Endothelial cell (in vitro differentiated cells): ENCODE measurements around the gene CEBPB. TPM values are rescaled to one million over a fixed set of nuclear protein-coding genes. Genes with fewer than 3 reads are reported as not detected.

ENCODE experiments used
- DNase-seq: peaks from one replicate; pipeline ENCODE4 v3.0.0; 2021; ENCODE audit warnings: low spot score
- H3K27ac Mint-ChIP-seq: one replicate; pipeline ENCODE4 v1.8.0; 2021; ENCODE audit warnings: mixed read lengths, inconsistent platforms; ENCODE audit not compliant: unreplicated experiment
- H3K27me3 Mint-ChIP-seq: one replicate; pipeline ENCODE4 v1.8.0; 2021; ENCODE audit warnings: mild to moderate bottlenecking, moderate library complexity, mixed read lengths, inconsistent platforms; ENCODE audit not compliant: unreplicated experiment
- H3K36me3 Mint-ChIP-seq: one replicate; pipeline ENCODE4 v1.8.0; 2021; ENCODE audit warnings: mild to moderate bottlenecking, low read depth, mixed read lengths, inconsistent platforms; ENCODE audit not compliant: unreplicated experiment
- H3K4me1 Mint-ChIP-seq: one replicate; pipeline ENCODE4 v1.8.0; 2021; ENCODE audit warnings: mild to moderate bottlenecking, mixed read lengths, inconsistent platforms; ENCODE audit not compliant: unreplicated experiment
- H3K4me3 Mint-ChIP-seq: one replicate; pipeline ENCODE4 v1.8.0; 2021; ENCODE audit warnings: mild to moderate bottlenecking, mixed read lengths, inconsistent platforms; ENCODE audit not compliant: unreplicated experiment
- H3K9me3 Mint-ChIP-seq: one replicate; pipeline ENCODE4 v1.8.0; 2021; ENCODE audit warnings: mixed read lengths, inconsistent platforms; ENCODE audit not compliant: unreplicated experiment
- total RNA-seq: library from RNA; stranded (reverse); fragmentation: NEBNext Ultra II Directional; extraction: Animal tissue kit (Norgen Biotek cat#: 25700); gene quantifications from one replicate; pipeline ENCODE4 v1.2.1, GENCODE V29; 2021; ENCODE audit not compliant: unreplicated experiment
- TF ChIP-seq, protein P1 (sequence below): fragments of 200-600 bp; sonication (generic); IDR thresholded peaks from one replicate; pipeline ENCODE4 v1.5.0; 2021; ENCODE audit warnings: antibody characterized with exemption; ENCODE audit not compliant: unreplicated experiment

The CEBPB gene
- total RNA-seq, 1 donor from 2014 or later = 28.1 TPM

DNA sequence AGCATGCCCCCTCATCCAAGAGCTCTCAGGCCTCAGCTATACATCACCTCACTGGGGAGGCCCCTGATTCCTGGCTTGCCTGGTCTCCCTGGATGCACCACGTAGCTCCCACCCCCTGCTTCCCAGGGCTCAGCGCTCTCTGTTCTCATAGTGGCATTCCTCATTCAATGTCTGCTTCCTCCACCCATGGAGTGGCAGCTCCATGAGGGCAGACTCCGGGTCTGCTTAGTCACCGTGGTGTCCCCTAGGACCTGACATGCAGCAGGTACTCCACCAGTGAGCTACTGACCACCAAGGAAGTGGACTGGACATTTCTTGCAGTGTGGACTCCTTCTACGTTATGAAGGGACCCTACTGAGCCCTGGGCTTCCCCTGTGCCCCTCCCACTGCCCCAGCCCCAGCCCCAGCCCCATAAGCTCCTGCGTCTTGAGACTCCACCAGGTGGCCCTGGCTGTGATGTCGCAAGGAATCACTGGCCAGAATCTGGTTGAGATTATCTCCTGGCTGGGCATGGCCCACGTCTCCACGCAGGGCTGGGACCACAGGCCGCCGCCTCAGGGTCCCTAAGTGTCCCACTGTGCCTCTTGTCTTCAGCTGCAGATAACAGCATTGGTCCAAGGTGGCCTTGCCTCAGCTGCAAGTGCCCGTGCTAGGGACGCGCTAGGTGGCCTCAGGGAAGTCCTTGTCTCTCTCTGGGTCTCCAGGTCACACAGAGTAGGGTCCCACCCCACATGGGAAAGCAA is 26.7 kb downstream of the CEBPB start:
- TF ChIP-seq, protein P1, sequence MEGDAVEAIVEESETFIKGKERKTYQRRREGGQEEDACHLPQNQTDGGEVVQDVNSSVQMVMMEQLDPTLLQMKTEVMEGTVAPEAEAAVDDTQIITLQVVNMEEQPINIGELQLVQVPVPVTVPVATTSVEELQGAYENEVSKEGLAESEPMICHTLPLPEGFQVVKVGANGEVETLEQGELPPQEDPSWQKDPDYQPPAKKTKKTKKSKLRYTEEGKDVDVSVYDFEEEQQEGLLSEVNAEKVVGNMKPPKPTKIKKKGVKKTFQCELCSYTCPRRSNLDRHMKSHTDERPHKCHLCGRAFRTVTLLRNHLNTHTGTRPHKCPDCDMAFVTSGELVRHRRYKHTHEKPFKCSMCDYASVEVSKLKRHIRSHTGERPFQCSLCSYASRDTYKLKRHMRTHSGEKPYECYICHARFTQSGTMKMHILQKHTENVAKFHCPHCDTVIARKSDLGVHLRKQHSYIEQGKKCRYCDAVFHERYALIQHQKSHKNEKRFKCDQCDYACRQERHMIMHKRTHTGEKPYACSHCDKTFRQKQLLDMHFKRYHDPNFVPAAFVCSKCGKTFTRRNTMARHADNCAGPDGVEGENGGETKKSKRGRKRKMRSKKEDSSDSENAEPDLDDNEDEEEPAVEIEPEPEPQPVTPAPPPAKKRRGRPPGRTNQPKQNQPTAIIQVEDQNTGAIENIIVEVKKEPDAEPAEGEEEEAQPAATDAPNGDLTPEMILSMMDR = no peak
- no peak overlapping the region for H3K27ac Mint-ChIP-seq
- no peak overlapping the region for H3K4me3 Mint-ChIP-seq
- no peaks in the 10 kb centered on the region for H3K36me3 Mint-ChIP-seq
- no peak for DNase-seq
- H3K9me3 Mint-ChIP-seq = no peaks in the 10 kb centered on the region
- H3K27me3 Mint-ChIP-seq = peaks cover 11% of the 10 kb centered on the region
- peaks cover 8% of the 10 kb centered on the region for H3K4me1 Mint-ChIP-seq

DNA sequence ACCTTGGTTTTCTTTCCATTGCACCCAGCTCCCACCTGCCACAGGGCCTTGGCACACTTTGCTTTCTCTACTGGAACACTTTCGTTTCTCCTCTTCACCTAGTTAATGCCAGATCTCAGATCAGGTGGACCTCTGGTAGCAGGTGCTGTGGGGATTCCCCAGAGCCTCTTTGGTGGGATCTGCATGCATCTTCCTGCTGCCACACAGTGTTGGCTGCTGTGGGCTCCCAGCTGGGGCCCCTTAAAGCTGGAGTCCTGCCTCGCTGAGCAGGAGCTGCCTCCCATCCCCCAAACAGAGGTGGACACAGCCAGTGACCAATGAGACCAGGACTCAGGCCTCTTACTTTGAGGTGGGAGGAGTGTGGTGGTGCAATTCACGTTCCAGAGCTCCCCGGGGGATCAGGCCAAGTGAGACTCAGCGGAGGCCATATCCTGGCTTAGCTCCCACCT is 28.4 kb downstream of the CEBPB start:
- peaks cover 11% of the 10 kb centered on the region for H3K4me1 Mint-ChIP-seq
- TF ChIP-seq, protein P1 = no peak
- no peak overlapping the region for H3K4me3 Mint-ChIP-seq
- H3K27ac Mint-ChIP-seq = no peak overlapping the region
- no peaks in the 10 kb centered on the region for H3K36me3 Mint-ChIP-seq
- no peak for DNase-seq
- H3K9me3 Mint-ChIP-seq = no peaks in the 10 kb centered on the region
- peaks cover 11% of the 10 kb centered on the region for H3K27me3 Mint-ChIP-seq

DNA sequence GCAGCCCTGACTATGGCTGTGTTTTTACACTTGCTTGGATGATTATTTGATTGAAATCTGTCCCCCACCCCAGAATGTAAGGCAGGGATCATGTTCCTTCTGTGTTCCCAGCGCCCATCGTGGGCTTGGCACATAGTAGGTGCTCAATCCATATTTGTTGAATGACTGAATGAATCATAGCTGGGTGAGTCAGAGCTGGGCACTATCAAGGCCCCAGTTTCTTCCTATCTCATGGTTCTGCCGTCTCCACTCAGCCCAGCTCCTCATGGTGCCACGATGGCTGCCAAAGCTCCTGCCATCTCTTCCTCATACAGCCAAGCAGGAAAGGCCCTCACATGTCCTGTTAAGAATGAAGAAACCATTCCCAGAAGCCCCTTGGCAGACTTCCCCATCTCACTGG is 29.0 kb downstream of the CEBPB start:
- no peak for DNase-seq
- H3K27me3 Mint-ChIP-seq = peaks cover 9% of the 10 kb centered on the region
- no peaks in the 10 kb centered on the region for H3K36me3 Mint-ChIP-seq
- no peak overlapping the region for H3K4me3 Mint-ChIP-seq
- peaks cover 11% of the 10 kb centered on the region for H3K4me1 Mint-ChIP-seq
- no peak overlapping the region for H3K27ac Mint-ChIP-seq
- TF ChIP-seq, protein P1 = no peak
- H3K9me3 Mint-ChIP-seq = no peaks in the 10 kb centered on the region

DNA sequence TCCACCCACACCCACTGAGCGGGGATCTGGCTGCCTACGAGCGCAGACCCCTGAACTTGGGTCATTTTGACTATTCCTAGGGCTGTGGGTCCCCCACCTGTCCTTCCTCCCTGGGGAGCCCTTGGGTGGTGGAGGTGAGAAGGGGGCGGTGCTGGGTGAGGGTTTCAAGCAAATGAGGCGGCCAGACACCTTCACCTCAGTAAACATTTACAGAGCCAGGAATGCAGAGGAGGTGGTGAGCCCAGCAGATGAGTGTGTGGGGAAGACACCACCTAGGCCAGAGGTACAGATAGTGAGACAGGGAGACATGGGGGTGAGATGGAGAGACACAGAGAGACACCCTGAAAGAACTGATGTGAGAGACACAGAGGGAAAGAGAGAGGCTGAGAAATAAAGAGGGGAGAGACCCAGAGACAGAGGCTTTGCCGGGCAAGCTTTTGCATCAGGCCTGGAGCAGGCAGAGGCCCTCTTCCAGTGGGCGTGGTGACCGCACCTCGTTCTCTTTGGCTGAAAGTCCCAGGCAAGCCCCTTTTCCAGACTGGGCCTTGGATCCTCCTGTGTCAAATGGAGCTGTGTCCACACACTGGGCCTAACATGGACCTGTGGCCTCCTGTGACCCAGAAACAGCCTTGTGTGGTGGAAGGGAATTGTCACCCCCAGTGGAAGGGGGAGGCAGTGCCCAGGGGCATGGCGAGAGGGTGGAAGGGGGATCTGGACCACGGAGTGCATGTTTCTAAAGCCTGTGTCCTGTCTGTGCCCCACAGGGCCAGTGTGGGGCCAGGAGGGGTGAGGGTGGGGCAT is 29.7 kb downstream of the CEBPB start:
- Mint-ChIP-seq H3K4me3 (no peak overlapping the region), H3K27me3 (peaks cover 9% of the 10 kb centered on the region), H3K9me3 (no peaks in the 10 kb centered on the region), H3K4me1 (peaks cover 11% of the 10 kb centered on the region), H3K36me3 (no peaks in the 10 kb centered on the region), H3K27ac (peak overlapping the region; percentile 71)
- no peak for DNase-seq
- TF ChIP-seq, protein P1 = no peak
